ENCODE data around the gene S100A14. TPM values are rescaled to one million over a fixed set of nuclear protein-coding genes. Genes with fewer than 3 reads are reported as not detected.

The S100A14 gene
- total and polyA plus RNA-seq, 2 of the 4 experiments (the other 2 are of a cell fraction) = 0.10 TPM; not detected in 1

- WGBS, 2 experiments (ENCODE audit: extremely low coverage in 2 of 2, insufficient read length in 1 of 2) = no CpG with 5 or more reads among the region's 4 CpGs
- Histone ChIP-seq H3K4me1 (ENCODE audit: control insufficient read depth, insufficient read depth, low read length) (peaks cover 42% of the 10 kb centered on the region), H3K27me3 (ENCODE audit: control insufficient read depth, insufficient read depth, low read length) (no peaks in the 10 kb centered on the region), H3K4me2 (ENCODE audit: low read depth, low read length) (peak overlapping the region; percentile 53; the same call in 1 of the 2 replicates), H3K9me3 (ENCODE audit: control insufficient read depth, insufficient read depth, low read length) (no peaks in the 10 kb centered on the region), H3K23ac (ENCODE audit: low read depth, low read length) (peak overlapping the region; percentile 54; the same call in 1 of the 2 replicates), H3K36me3 (ENCODE audit: control insufficient read depth, insufficient read depth, low read length) (peaks cover 22% of the 10 kb centered on the region), H2AK5ac (ENCODE audit: low read depth, low read length) (peak overlapping the region; percentile 85), H2BK5ac (ENCODE audit: low read depth, low read length, poor library complexity, severe bottlenecking) (peak overlapping the region; percentile 91), H3K79me1 (ENCODE audit: low read depth in 1 of 2, low read length in 2 of 2) (peaks cover 15 to 66% of the 10 kb centered on the region in 2 experiments), H4K5ac (ENCODE audit: low read depth, low read length) (peak overlapping the region; percentile 46; the same call in 1 of the 2 replicates), H4K8ac (ENCODE audit: low read depth in 2 of 2, low read length in 2 of 2) (peak overlapping the region; percentile 42 to 83; a peak in 2 of 4 replicates), H3K4ac (ENCODE audit: low read depth, low read length) (peak overlapping the region; percentile 92), H2AFZ (replicated peaks; ENCODE audit: low read length, poor library complexity) (peak overlapping the region; percentile 52), H3K9me1 (ENCODE audit: insufficient read depth, low read length) (peaks cover 17% of the 10 kb centered on the region), H2BK20ac (ENCODE audit: low read depth, low read length) (no peak overlapping the region), H4K20me1 (ENCODE audit: insufficient read depth, low read length) (peaks cover 11% of the 10 kb centered on the region; the same call in 1 of the 2 replicates), H3K27ac (ENCODE audit: insufficient read depth, low read length) (peak overlapping the region; percentile 34; the same call in 1 of the 2 replicates), H3K14ac (replicated peaks; ENCODE audit: low read depth, low read length) (peak overlapping the region; percentile 20), H3K18ac (ENCODE audit: low read depth, low read length) (no peak overlapping the region), H2BK15ac (ENCODE audit: low read depth, low read length) (peak overlapping the region; percentile 19; the same call in 1 of the 3 replicates), H4K91ac (ENCODE audit: insufficient read depth, low read depth, low read length) (peak overlapping the region; percentile 72; the same call in 1 of the 2 replicates), H3K56ac (ENCODE audit: extremely low read depth, insufficient read depth, low read length) (no peak overlapping the region), H3K9ac (ENCODE audit: low read depth, low read length) (no peak overlapping the region), H2AK9ac (replicated peaks; ENCODE audit: low read depth, low read length, poor library complexity) (peak overlapping the region; percentile 34), H3K4me3 (ENCODE audit: insufficient read depth, low read depth, low read length) (no peak overlapping the region), H2BK120ac (ENCODE audit: low read depth, low read length) (peak overlapping the region; percentile 72; the same call in 1 of the 2 replicates)
- no peak for TF ChIP-seq USF2 (IDR thresholded peaks at IDR 0.05; ENCODE audit: low read depth, low read length)
- no peak for TF ChIP-seq SMC3 (IDR thresholded peaks at IDR 0.05; ENCODE audit: low read depth, low read length)
- TF ChIP-seq ELK1 (IDR thresholded peaks at IDR 0.05; ENCODE audit: borderline replicate concordance, low read depth, low read length) = no peak
- TF ChIP-seq RCOR1 (IDR thresholded peaks at IDR 0.05; ENCODE audit: insufficient replicate concordance, low read length) = no peak
- TF ChIP-seq CHD1 (IDR thresholded peaks at IDR 0.05; ENCODE audit: low read depth, low read length) = no peak
- TF ChIP-seq MXI1 (IDR thresholded peaks at IDR 0.05; ENCODE audit: borderline replicate concordance, low read depth, low read length) = no peak
- no peak for TF ChIP-seq RAD21 (IDR thresholded peaks at IDR 0.05; ENCODE audit: low read length)
- TF ChIP-seq MAFK (IDR thresholded peaks at IDR 0.05; ENCODE audit: low read depth, low read length) = no peak
- no peak for TF ChIP-seq RFX5 (IDR thresholded peaks at IDR 0.05; ENCODE audit: low read depth, low read length)
- no peak for TF ChIP-seq BHLHE40 (IDR thresholded peaks at IDR 0.05; ENCODE audit: low read depth, low read length)
- no peak for TF ChIP-seq CTCF (conservative IDR thresholded peaks at IDR 0.05; ENCODE audit: low read depth, low read length)
- in situ Hi-C loops (cut with MboI; ENCODE audit: low sequenced_read_pairs) (no loop called here), dilution Hi-C loops (cut with HindIII; ENCODE audit: low sequenced_read_pairs, unreplicated experiment) (no loop called here), intact Hi-C loops (cut with micrococcal nuclease) (no loop called here)
- no TSS peak for BruUV-seq (replicated peaks)
- no peak for ATAC-seq (ENCODE audit: low read depth)
- DNase-seq = peak; percentile 50
- CTCF ChIA-PET = interaction anchor here (0.9 to 1.2 kb wide), 2 partner anchors 17 to 99 kb away, joined by 3 read pairs; partner anchors contain the start of gene S100A13
- POLR2A ChIA-PET (ENCODE audit: unreplicated experiment) = interaction anchor here (1.1 to 1.3 kb wide), 2 partner anchors 17 to 24 kb away, joined by 3 read pairs; partner anchors contain the start of genes CHTOP and S100A13
Observed at GRCh38 chr1:153610334-153610733, 5.8 kb downstream of the S100A14 start.
